MM.1S (cell line): ENCODE results near the gene TRIM44.

ENCODE experiments used
- DNase-seq: peaks from one replicate; pipeline ENCODE4 v3.0.0-alpha.2; 2015
- H2AFZ ChIP-seq: fragments of 300-600 bp; sonication (generic); 2 replicates; pipeline ENCODE4 v1.6.0; 2016; ENCODE audit warnings: antibody characterized with exemption, low read length
- H3F3A ChIP-seq: fragments of 300-600 bp; sonication (generic); 2 replicates; pipeline ENCODE4 v1.6.1; 2016; ENCODE audit warnings: mild to moderate bottlenecking, antibody characterized with exemption, low read length, moderate library complexity, mixed read lengths; ENCODE audit not compliant: insufficient read depth
- H3K27ac ChIP-seq: fragments of 300-600 bp; sonication (generic); 2 replicates; pipeline ENCODE4 v1.5.1; 2016; ENCODE audit warnings: mild to moderate bottlenecking, low read length
- H3K27me3 ChIP-seq: fragments of 300-600 bp; sonication (generic); replicated peaks from 2 replicates; pipeline ENCODE4 v1.6.0; 2016; ENCODE audit warnings: low read length; ENCODE audit not compliant: insufficient read depth
- H3K36me3 ChIP-seq: fragments of 300-600 bp; sonication (generic); replicated peaks from 2 replicates; pipeline ENCODE4 v1.6.1; 2016; ENCODE audit warnings: mild to moderate bottlenecking, low read length, mixed read lengths; ENCODE audit not compliant: insufficient read depth
- H3K4me1 ChIP-seq: fragments of 300-600 bp; sonication (generic); 2 replicates; pipeline ENCODE4 v1.6.1; 2016; ENCODE audit warnings: low read length, mixed read lengths
- H3K4me2 ChIP-seq: fragments of 300-600 bp; sonication (generic); 2 replicates; pipeline ENCODE4 v1.6.0; 2016; ENCODE audit warnings: low read depth, low read length
- H3K4me3 ChIP-seq: fragments of 300-600 bp; sonication (generic); 2 replicates; pipeline ENCODE4 v1.5.1; 2016; ENCODE audit warnings: low read length, mixed read lengths
- H3K79me2 ChIP-seq: fragments of 300-600 bp; sonication (generic); 2 replicates; pipeline ENCODE4 v1.6.1; 2016; ENCODE audit warnings: mixed run types, low read length, mixed read lengths
- H3K9ac ChIP-seq: fragments of 300-600 bp; sonication (generic); 2 replicates; pipeline ENCODE4 v1.6.1; 2016; ENCODE audit warnings: low read length, mixed read lengths
- H3K9me2 ChIP-seq: fragments of 300-600 bp; sonication (generic); replicated peaks from 2 replicates; pipeline ENCODE4 v1.6.1; 2016; ENCODE audit warnings: mild to moderate bottlenecking, low read length, mixed read lengths; ENCODE audit not compliant: insufficient read depth
- H3K9me3 ChIP-seq: fragments of 300-600 bp; sonication (generic); replicated peaks from 2 replicates; pipeline ENCODE4 v1.6.1; 2016; ENCODE audit warnings: mild to moderate bottlenecking, low read length, mixed read lengths; ENCODE audit not compliant: insufficient read depth
- H4K20me1 ChIP-seq: fragments of 300-600 bp; sonication (generic); 2 replicates; pipeline ENCODE4 v1.6.1; 2016; ENCODE audit warnings: mild to moderate bottlenecking, low read length, moderate library complexity, mixed read lengths; ENCODE audit not compliant: insufficient read depth
- EZH2 ChIP-seq: fragments of 300-600 bp; sonication (generic); optimal IDR thresholded peaks from 2 replicates; pipeline ENCODE3; 2017; ENCODE audit warnings: low read depth, mild to moderate bottlenecking, antibody characterized with exemption, low read length, mixed read lengths
- EZH2phosphoT487 ChIP-seq: fragments of 300-600 bp; sonication (generic); IDR thresholded peaks from 2 replicates; pipeline ENCODE4 v1.6.1; 2018; ENCODE audit warnings: antibody characterized with exemption, low read length
- TF ChIP-seq, protein P1 (sequence below): fragments of 300-600 bp; sonication (generic); IDR thresholded peaks from 2 replicates; pipeline ENCODE4 v1.5.1; 2016; ENCODE audit warnings: antibody characterized with exemption, low read length, mixed read lengths

The TRIM44 gene

DNA sequence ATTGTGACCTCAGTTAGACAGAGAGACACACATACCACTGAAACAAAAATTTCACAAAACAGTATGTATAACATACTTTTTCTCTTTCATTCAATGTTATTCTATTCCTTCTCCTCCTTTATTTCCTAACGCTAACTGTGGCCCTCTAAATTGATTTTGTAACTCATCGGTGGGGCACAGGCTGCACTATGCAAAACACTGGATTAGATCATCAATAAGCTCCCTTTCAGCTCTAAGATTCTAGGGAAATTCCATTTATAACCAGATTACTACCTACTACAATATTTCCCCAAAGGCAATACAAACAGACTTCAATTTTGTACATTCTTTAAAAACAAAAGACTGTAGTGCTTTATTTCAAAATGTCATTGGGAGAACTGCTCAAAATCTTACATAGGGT lies 38.3 kb upstream of the TRIM44 start:
- Histone ChIP-seq H3K79me2 (no peaks in the 10 kb centered on the region), H2AFZ (no peak overlapping the region), H3K9me3 (no peaks in the 10 kb centered on the region), H3F3A (no peaks in the 10 kb centered on the region), H3K4me1 (no peaks in the 10 kb centered on the region), H3K9me2 (no peaks in the 10 kb centered on the region), H4K20me1 (no peaks in the 10 kb centered on the region), H3K36me3 (no peaks in the 10 kb centered on the region), H3K9ac (no peak overlapping the region), H3K4me2 (no peak overlapping the region), H3K27me3 (no peaks in the 10 kb centered on the region), H3K4me3 (no peak overlapping the region), H3K27ac (no peak overlapping the region)
- no peak for DNase-seq
- TF ChIP-seq, protein P1, sequence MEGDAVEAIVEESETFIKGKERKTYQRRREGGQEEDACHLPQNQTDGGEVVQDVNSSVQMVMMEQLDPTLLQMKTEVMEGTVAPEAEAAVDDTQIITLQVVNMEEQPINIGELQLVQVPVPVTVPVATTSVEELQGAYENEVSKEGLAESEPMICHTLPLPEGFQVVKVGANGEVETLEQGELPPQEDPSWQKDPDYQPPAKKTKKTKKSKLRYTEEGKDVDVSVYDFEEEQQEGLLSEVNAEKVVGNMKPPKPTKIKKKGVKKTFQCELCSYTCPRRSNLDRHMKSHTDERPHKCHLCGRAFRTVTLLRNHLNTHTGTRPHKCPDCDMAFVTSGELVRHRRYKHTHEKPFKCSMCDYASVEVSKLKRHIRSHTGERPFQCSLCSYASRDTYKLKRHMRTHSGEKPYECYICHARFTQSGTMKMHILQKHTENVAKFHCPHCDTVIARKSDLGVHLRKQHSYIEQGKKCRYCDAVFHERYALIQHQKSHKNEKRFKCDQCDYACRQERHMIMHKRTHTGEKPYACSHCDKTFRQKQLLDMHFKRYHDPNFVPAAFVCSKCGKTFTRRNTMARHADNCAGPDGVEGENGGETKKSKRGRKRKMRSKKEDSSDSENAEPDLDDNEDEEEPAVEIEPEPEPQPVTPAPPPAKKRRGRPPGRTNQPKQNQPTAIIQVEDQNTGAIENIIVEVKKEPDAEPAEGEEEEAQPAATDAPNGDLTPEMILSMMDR: no peak
- TF ChIP-seq EZH2phosphoT487 (no peak), EZH2 (no peak)

DNA sequence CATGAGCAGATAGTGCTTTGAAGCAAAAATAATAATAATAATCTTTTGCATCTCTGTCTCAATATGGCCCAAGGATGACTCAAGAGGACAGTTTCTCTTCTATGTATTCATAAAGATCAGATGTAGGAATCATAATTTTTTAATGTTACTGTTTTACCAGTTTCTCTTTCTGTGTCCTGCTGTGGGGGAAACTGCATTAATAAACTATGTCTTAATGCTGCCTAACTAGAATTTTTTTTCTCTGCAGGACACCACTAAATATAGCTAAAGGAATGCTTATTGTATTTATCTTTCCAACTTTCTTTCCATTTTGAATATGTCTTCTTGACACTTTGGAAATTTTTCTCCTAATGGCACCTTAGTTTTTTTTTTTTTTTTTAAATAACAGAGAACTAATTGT lies 37.8 kb upstream of the TRIM44 start:
- Histone ChIP-seq H3K27ac (no peak overlapping the region), H3K36me3 (no peaks in the 10 kb centered on the region), H3K9me3 (no peaks in the 10 kb centered on the region), H3K4me1 (no peaks in the 10 kb centered on the region), H3K9me2 (no peaks in the 10 kb centered on the region), H3F3A (no peaks in the 10 kb centered on the region), H3K79me2 (no peaks in the 10 kb centered on the region), H3K4me2 (no peak overlapping the region), H3K9ac (no peak overlapping the region), H3K27me3 (no peaks in the 10 kb centered on the region), H3K4me3 (no peak overlapping the region), H2AFZ (no peak overlapping the region), H4K20me1 (no peaks in the 10 kb centered on the region)
- DNase-seq: no peak
- TF ChIP-seq EZH2 (no peak), EZH2phosphoT487 (no peak)
- TF ChIP-seq, protein P1: no peak

DNA sequence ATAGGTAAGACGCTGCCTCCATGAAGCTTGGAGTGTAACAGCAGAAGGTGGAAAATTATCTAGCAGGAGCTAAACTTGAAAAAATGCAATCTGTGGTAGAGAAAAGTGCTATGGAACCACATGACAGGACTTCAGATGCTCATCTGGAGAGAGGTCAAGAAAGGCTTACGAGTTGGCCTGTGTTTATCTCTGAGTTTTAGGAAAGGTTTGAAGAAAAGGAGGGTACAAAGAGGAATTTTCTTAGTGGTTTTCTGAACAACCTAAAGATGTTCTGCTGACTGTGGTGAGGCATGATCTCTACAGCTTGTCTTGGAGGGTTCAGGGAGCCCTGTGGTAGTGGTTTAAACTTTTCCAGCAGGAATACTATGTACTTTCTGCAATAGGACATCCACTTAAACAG lies 36.1 kb upstream of the TRIM44 start:
- Histone ChIP-seq H3K4me1 (no peaks in the 10 kb centered on the region), H3K4me3 (no peak overlapping the region), H4K20me1 (no peaks in the 10 kb centered on the region), H3K4me2 (no peak overlapping the region), H3K27ac (no peak overlapping the region), H3K79me2 (no peaks in the 10 kb centered on the region), H3K27me3 (no peaks in the 10 kb centered on the region), H3F3A (no peaks in the 10 kb centered on the region), H3K9me3 (no peaks in the 10 kb centered on the region), H3K9me2 (no peaks in the 10 kb centered on the region), H2AFZ (no peak overlapping the region), H3K36me3 (no peaks in the 10 kb centered on the region), H3K9ac (no peak overlapping the region)
- DNase-seq: no peak
- no peak for TF ChIP-seq EZH2
- TF ChIP-seq, protein P1: no peak
- no peak for TF ChIP-seq EZH2phosphoT487
